GM19351 (cell line): ENCODE results near the gene AGTPBP1.
A peak's percentile ranks its signal among the peaks of the same experiment; 100 is the strongest.

Experiments used
- ATAC-seq: cut with Tn5 transposase; IDR thresholded peaks from one replicate; pipeline ENCODE4 v1.9.1; 2021; ENCODE audit warnings: mild to moderate bottlenecking, moderate library complexity; ENCODE audit not compliant: unreplicated experiment

The AGTPBP1 gene

GRCh38 chr9:85554349-85554748 lies 187.4 kb downstream of the AGTPBP1 start:
- ATAC-seq, result peak; percentile 77

GRCh38 chr9:85553475-85553874 lies 188.3 kb downstream of the AGTPBP1 start:
- no peak for ATAC-seq

- no peak for ATAC-seq
These were observed 194.2 kb downstream of the AGTPBP1 start for GRCh38 chr9:85547599-85547998.

DNA sequence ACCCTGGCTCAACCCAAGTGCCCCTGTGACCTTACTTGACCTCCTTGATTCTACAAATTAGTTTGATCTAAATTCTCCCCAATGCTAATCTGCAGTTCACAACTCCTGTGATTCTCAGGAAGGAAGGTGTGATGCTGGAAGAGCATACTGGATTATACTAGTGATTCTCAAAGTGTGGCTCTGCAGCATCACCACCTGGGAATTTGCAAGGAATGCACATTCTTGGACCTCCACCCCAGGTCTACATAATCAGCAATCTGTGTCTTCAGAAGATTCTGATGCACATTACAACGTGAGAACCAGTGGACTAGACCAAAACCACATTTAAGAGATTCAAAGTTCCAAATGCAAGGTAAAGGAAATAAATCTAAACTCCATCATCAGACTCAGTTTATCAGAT lies 198.6 kb downstream of the AGTPBP1 start:
- no peak for ATAC-seq

GRCh38 chr9:85541876-85542275 lies 199.9 kb downstream of the AGTPBP1 start:
- ATAC-seq, result no peak

DNA sequence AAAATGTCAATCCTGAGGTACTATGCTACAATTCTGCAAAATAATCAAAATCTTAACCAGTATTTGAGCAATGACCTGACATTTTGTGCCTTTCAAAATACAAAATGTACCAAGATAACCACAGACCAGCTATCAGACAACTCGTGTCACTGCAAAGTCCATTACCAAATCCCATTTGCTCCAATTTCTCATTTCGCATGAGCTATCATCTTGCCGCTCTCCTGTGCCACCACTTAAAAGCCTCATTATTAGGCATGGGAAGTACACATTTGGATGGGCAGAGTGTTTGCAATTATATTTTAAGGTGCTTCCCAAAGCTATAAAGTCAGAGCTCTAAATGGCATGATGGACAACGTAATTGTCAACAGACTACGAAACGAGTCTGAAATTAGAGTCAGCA lies 205.2 kb downstream of the AGTPBP1 start:
- ATAC-seq, result no peak

DNA sequence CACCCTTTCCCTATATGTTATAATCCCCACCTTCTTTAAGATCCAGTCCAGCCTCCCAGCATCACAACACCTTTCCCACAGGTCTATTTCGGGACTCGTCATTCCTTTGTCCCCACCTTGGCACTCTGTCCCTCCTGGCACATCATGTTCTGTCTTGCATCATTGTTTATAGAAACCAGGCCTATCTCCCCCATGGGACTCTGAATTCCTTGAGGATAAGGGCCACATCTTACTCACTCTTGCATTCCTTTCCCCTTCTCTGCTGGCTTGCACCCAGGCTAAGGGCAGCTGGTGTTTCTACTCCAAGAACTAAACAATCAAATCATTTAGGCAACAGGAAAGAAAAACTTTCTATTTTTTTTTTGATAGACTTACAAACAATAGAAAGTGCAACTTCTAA lies 205.7 kb downstream of the AGTPBP1 start:
- no peak for ATAC-seq

DNA sequence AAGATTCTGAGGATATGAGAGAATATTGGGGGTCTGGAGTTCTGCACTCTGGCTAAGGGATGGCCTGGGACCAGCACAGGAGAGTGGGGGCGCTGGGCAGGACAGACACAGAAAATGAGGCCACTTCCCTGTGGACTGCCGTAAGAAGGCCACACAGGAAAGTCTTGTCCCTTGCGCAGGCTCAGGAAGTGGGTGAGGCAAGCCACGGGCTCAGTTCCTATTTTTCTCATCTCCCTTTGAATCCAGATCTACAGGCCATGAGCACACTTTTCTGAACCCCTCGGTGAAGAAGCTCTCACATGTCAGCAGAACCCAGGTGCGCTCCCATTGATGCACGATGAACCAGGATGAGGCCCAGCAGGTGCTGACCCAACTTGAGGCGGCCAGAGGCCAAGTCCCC lies 207.4 kb downstream of the AGTPBP1 start:
- no peak for ATAC-seq

DNA sequence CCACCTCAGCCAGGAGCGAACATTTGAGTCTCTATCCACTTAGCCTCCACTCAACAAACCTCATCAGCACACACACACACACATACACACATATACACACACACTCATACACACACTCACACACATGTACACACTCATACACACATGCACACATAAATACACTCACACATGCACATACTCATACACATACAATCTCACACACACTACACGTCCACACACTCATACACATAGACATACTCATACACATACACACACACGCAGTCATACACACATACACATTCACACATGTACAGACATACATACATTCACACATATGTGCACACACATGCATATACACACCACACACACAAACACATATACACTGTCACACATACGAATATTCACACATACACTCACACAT lies 208.2 kb downstream of the AGTPBP1 start:
- no peak for ATAC-seq

DNA sequence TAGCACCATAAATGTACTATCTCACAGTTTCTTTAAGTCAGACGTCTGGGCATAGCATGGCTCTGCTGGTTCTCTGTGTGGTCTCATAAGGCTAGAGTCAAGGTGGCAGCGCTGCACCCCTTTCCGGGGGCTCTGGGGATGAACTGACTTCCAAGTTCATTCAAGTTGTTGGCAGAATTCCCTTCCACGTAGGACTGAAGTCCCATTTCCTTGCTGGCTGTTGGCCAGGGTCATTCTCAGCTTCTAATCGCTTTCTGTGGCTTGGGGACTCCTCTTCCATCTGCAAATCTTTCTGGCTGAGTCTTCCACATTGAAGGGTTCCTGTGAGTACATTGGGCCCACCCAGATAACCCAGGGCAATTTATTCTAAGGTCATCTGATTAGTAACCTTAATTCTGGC lies 211.0 kb downstream of the AGTPBP1 start:
- ATAC-seq, result no peak

GRCh38 chr9:85528607-85529006 lies 213.1 kb downstream of the AGTPBP1 start:
- no peak for ATAC-seq

GRCh38 chr9:85528142-85528541 lies 213.6 kb downstream of the AGTPBP1 start:
- ATAC-seq, result no peak

DNA sequence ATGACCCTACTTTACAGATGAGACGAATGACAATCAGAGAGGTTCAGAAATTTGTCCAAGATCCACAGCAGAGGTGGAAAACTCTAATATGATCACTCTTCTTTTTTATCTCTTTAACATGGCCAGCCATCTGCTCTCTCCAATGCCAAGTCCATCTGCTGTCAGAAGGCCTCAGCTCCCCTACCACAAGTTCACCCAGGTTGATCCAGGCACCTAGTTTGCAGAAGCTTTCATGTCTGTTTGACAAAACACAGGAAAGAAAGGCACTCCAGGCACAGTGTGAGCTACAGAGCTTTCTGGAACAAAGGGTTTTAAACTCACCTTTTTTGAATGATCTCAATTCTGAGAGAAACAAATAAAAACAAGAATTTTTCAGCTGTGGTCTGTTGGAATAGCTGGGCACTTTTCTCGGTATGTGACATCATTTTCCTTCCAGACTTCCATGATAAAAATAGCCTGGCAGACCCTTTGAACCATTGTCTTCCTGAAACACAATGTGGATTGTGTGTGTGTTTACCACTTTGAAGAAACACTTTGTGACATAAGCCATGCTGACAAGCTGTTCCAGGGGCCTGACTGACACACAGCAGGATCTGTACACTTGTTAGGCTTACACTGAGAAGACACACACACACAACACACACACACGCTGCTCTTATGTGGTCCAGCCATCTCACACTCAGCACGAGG lies 214.3 kb downstream of the AGTPBP1 start:
- ATAC-seq, result no peak

GRCh38 chr9:85524531-85524930 lies 217.2 kb downstream of the AGTPBP1 start:
- ATAC-seq, result no peak

DNA sequence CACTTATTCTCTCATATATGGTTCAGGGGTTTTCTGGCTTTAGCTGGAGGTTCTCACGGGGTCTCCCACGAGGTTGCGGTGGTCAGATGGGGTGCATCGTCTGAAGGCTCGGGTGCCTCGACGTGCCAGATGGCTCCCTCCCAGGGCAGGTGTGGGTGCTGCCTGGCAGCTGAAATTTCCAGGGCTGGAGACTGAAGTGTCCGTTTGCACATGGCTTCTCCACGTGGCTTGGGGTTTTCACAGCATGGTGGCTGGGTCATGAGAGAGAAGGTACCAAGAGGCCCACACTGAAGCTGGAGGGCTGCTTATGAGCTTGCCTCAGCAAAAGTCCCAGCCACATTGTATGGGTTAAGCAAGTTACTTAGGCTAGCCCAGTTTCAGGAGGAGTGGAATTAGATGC lies 218.6 kb downstream of the AGTPBP1 start:
- ATAC-seq, result peak; percentile 4

DNA sequence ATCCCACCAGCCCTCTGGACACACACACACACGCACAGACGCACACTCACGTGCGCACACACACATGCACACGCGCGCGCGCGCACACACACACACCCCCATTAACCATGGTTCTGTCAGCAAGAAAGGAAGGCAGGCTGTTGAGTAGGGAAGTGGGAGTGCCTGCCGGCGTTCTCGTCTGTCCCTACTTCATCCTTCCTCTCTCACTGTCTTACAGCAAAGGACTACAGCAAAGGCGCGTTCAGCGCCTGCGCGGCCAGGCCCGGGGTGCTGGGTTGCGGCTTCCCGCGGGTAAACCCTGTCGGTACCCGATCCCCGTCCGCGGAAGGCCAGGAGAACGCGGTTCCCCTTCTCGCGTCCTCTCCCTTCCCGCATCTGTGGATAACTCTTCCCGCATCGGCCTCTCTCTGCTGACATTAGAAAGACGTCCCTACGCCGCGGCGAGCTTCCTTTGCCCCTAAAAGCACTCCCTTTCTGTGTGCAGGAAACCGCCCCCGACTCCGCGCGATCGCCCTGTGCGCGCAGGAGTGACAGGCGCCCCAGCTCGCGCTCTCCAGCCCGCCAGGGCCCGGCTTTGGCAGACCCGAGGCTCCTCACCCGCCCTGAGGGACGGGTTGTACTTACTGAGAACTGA lies 219.2 kb downstream of the AGTPBP1 start:
- peak; percentile 77 for ATAC-seq

DNA sequence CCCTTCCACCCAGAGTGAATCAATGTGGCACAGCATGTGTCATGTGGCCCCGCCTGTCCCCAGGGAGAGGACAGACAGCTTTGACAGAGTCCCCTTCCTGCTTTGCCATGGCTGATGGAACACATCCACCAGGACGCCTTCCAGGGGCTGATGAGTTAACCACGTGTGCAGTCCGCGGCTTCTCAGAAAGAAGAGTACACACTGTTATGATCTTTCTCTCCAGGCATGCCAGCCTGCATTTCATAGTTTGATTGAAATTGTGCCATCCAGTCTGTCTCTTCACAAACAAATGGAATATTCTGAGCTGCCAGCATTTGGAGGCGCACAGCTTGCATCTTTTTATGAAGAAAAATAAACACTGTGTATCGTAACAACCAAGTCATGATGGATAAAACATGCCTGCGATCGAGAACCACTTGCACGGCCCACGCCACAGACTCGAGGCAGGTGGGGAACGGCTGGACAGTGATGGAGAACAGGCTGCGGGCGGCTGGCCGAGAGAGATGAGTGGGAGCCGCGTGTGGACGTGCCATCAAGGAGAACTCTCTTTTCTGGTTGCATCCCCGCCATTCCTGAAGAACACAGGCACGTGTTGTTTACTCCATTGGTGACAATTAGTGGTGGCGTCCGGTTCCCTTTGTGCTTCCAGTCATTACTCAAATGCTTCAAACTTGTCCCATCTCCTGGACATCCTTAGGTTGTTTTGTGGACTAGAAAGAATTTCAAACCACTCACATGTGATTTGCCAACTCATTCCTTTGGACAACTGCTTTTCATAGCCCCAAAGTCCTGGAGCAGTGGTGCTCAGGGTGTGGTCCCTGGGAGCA lies 220.2 kb downstream of the AGTPBP1 start:
- no peak for ATAC-seq

GRCh38 chr9:85516976-85517637 lies 224.6 kb downstream of the AGTPBP1 start:
- ATAC-seq, result no peak

- ATAC-seq, result no peak
These were observed 225.3 kb downstream of the AGTPBP1 start for GRCh38 chr9:85516455-85516854.

- ATAC-seq, result no peak
These were observed 226.7 kb downstream of the AGTPBP1 start for GRCh38 chr9:85515021-85515420.

DNA sequence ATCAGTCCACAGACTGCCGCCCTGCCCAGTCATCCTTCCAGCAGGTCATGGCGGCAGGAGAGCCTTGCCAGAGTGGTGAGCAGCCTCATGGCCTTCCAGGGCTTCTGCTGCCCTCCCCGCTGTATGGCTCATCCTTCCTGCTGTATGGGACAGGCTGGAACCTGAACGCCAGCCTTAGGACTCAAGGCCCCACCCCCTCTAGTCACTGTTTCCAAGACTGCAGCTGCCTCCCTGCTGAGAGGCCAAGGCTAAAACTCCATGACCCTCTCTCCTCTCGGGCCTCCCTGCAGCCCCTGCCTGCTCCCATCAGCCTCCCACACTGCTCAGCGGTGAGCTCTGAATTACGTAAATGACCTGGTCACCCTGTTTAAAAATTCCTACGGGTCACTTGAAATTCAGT lies 227.5 kb downstream of the AGTPBP1 start:
- ATAC-seq, result no peak
